SU-DHL-6 (cell line): ENCODE measurements around the gene NFKBIE.

Experiments used
- H2AFZ ChIP-seq: fragments of 200-600 bp; sonication (generic); 2 replicates; pipeline ENCODE4 v1.6.1; 2014; ENCODE audit warnings: low read depth, mild to moderate bottlenecking, moderate library complexity, mixed read lengths, antibody characterized with exemption, low read length; ENCODE audit not compliant: severe bottlenecking
- H3F3A ChIP-seq: fragments of 200-600 bp; shearing (Covaris generic); 2 replicates; pipeline ENCODE4 v1.6.0; 2016; ENCODE audit warnings: antibody characterized with exemption, mild to moderate bottlenecking; ENCODE audit not compliant: insufficient read depth
- H3K27ac ChIP-seq: fragments of 200-600 bp; sonication (generic); 2 replicates; pipeline ENCODE4 v1.5.1; 2016; ENCODE audit warnings: low read depth, mild to moderate bottlenecking, low read length, moderate library complexity, mixed read lengths
- H3K27me3 ChIP-seq: fragments of 200-600 bp; sonication (generic), shearing (Covaris generic); 2 replicates; pipeline ENCODE4 v1.6.0; 2014; ENCODE audit warnings: mild to moderate bottlenecking, low read length
- H3K36me3 ChIP-seq: fragments of 200-600 bp; sonication (generic); 2 replicates; pipeline ENCODE4 v1.6.1; 2014; ENCODE audit warnings: mild to moderate bottlenecking, low read length, mixed read lengths
- H3K4me2 ChIP-seq: fragments of 300-600, 200-600 bp; shearing (Covaris generic), sonication (generic); 2 replicates; pipeline ENCODE4 v1.6.0; 2014; ENCODE audit warnings: low read length, low read depth, mild to moderate bottlenecking; ENCODE audit not compliant: poor library complexity, severe bottlenecking
- H3K4me3 ChIP-seq: fragments of 200-600 bp; sonication (generic); 2 replicates; pipeline ENCODE4 v1.5.1; 2014; ENCODE audit warnings: antibody characterized with exemption, low read length, mild to moderate bottlenecking, mixed read lengths; ENCODE audit not compliant: insufficient read depth, poor library complexity, severe bottlenecking
- H3K79me2 ChIP-seq: fragments of 200-600 bp; sonication (generic); 2 replicates; pipeline ENCODE4 v1.6.1; 2014; ENCODE audit warnings: mild to moderate bottlenecking, low read length, moderate library complexity; ENCODE audit not compliant: insufficient read depth
- H3K9ac ChIP-seq: fragments of 200-600 bp; sonication (generic); 2 replicates; pipeline ENCODE4 v1.7.0; 2014; ENCODE audit warnings: mild to moderate bottlenecking, low read length
- H3K9me2 ChIP-seq: fragments of 200-600 bp; sonication (generic); replicated peaks from 2 replicates; pipeline ENCODE4 v1.6.1; 2014; ENCODE audit warnings: low read length; ENCODE audit not compliant: insufficient read depth
- H3K9me3 ChIP-seq: fragments of 200-600 bp; sonication (generic); 2 replicates; pipeline ENCODE4 v1.6.1; 2014; ENCODE audit warnings: low read length, mixed read lengths; ENCODE audit not compliant: insufficient read depth
- H4K20me1 ChIP-seq: fragments of 200-600 bp; sonication (generic); 2 replicates; pipeline ENCODE4 v1.6.1; 2014; ENCODE audit warnings: low read depth, mild to moderate bottlenecking, antibody characterized with exemption, low read length, moderate library complexity, mixed read lengths
- EZH2phosphoT487 ChIP-seq: fragments of 200-600 bp; sonication (generic), shearing (Covaris generic); conservative IDR thresholded peaks from 2 replicates; pipeline ENCODE4 v1.6.1; 2018; ENCODE audit warnings: mild to moderate bottlenecking, antibody characterized with exemption, low read length, moderate library complexity, mixed read lengths
- TF ChIP-seq, protein P1 (sequence below): fragments of 200-600 bp; sonication (generic); IDR thresholded peaks from one replicate; pipeline ENCODE4 v1.5.1; 2017; ENCODE audit warnings: antibody characterized with exemption, mild to moderate bottlenecking, low read length, moderate library complexity; ENCODE audit not compliant: insufficient read depth, poor library complexity, severe bottlenecking

The NFKBIE gene

DNA sequence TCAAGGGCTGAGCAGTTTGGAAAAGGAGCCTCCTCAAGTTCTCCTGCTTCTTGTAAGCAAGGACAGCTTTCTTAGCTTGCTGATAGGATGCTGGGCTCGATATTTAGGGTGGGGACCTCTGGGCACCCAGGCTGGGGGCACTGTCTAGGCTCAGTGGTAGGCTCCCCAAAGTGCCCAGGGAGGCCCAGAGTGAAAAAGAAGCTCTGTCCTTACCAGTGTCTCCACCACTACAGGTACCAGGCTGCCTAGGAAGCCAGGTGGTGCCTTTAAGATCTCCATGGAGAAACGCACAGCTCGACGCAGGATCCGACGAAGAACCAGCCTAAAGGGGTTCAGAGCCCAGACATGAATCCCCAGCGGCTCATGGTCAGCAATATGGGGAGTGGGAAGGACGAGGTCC is 41.4 kb upstream of the NFKBIE start:
- Histone ChIP-seq H3K4me2 (no peak overlapping the region), H3K36me3 (no peaks in the 10 kb centered on the region; the same call in 1 of the 2 replicates), H2AFZ (no peak overlapping the region), H3K9me2 (no peaks in the 10 kb centered on the region), H3K9me3 (no peaks in the 10 kb centered on the region), H3K4me3 (no peak overlapping the region), H3K9ac (no peak overlapping the region), H3K27me3 (no peaks in the 10 kb centered on the region), H3F3A (no peaks in the 10 kb centered on the region), H3K79me2 (0 out of 2 replicates have a peak, but pooled peaks cover 1% of the 10 kb centered on the region), H3K27ac (no peak overlapping the region), H4K20me1 (no peaks in the 10 kb centered on the region)
- TF ChIP-seq EZH2phosphoT487 = no peak
- TF ChIP-seq, protein P1, sequence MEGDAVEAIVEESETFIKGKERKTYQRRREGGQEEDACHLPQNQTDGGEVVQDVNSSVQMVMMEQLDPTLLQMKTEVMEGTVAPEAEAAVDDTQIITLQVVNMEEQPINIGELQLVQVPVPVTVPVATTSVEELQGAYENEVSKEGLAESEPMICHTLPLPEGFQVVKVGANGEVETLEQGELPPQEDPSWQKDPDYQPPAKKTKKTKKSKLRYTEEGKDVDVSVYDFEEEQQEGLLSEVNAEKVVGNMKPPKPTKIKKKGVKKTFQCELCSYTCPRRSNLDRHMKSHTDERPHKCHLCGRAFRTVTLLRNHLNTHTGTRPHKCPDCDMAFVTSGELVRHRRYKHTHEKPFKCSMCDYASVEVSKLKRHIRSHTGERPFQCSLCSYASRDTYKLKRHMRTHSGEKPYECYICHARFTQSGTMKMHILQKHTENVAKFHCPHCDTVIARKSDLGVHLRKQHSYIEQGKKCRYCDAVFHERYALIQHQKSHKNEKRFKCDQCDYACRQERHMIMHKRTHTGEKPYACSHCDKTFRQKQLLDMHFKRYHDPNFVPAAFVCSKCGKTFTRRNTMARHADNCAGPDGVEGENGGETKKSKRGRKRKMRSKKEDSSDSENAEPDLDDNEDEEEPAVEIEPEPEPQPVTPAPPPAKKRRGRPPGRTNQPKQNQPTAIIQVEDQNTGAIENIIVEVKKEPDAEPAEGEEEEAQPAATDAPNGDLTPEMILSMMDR = no peak

DNA sequence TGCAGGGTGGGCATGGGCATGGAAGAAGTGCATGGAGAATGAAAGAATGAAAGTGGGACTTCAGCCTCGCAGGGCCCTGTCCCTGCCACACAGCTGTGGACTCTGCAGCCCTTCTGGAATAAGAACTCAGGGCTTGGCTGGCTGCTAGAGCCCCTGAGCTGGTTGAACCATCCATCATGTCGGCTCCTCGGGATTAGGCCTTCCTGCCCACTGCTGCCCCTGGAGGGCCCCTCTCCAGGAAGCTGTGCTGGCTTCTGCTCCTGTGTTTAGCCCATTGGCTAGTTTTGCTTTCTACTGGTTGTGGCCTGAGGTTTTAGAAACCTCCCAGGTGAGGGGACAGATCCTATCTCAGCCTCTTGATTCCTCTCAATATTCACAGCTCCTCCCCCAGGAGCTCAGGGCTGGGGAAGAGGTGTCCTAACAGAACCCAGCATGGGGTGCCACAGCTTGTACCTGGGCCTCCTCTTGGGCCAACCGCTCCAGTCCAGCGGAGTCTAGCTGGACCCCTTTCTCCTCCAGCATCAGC is 39.9 kb upstream of the NFKBIE start:
- no peaks in the 10 kb centered on the region for H3K79me2 ChIP-seq
- no peak overlapping the region for H3K4me2 ChIP-seq
- H3K4me3 ChIP-seq = no peak overlapping the region
- no peak overlapping the region for H3K27ac ChIP-seq
- H3K36me3 ChIP-seq = no peaks in the 10 kb centered on the region
- no peak for TF ChIP-seq EZH2phosphoT487
- TF ChIP-seq, protein P1 = no peak
- H3K9ac ChIP-seq = no peak overlapping the region
- no peaks in the 10 kb centered on the region for H3K9me2 ChIP-seq
- H3F3A ChIP-seq = no peaks in the 10 kb centered on the region
- no peaks in the 10 kb centered on the region for H3K9me3 ChIP-seq
- H3K27me3 ChIP-seq = no peaks in the 10 kb centered on the region
- H2AFZ ChIP-seq = no peak overlapping the region
- H4K20me1 ChIP-seq = no peaks in the 10 kb centered on the region

DNA sequence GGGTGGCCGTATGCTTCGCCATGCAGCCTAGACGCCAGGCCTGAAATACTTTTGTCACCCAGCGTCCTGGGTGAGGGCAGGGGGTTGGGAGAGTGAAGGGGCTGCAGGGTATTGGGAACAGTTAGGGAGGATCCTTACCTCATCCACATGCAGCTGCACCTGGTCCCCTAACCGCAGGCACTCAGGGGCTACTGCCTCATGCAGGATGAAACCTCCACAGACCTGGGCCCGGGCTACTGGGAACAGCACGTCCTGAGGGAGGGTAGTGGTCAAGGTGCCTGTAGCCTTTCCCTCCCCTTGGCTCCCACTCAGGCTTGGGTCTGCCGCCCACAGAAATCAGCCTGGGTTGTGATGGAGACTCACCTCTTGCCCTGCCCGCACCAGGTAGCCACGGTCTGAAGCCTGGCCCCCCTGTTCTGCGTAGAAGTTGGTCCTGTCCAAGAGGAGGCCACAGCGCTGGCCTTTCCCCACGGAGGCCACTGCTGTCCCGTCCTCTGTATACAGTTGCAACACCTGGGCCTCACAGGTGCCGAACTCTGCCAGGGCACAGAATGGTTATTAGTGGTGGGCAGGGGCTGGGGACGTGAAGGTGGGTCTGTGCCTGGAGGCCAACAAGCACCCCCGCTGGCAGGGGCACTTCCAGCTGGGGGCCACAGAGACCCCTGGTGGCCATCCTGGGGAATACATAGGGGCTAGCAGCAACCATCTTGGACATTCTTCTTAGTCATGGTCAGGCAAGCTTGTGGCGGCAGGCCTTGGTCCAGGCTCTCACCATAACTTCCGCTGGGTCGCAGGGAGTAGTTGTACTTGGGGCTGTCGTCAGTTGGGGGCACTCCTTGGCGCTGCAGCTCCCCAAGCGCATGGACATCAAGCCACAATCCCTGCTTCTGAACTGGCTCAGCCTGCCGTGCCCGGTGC is 39.2 kb upstream of the NFKBIE start:
- H3K9ac ChIP-seq = no peak overlapping the region
- H3K27ac ChIP-seq = no peak overlapping the region
- H2AFZ ChIP-seq = no peak overlapping the region
- no peaks in the 10 kb centered on the region for H3K36me3 ChIP-seq
- TF ChIP-seq EZH2phosphoT487 = no peak
- TF ChIP-seq, protein P1 = peak; percentile 82
- no peak overlapping the region for H3K4me2 ChIP-seq
- no peak overlapping the region for H3K4me3 ChIP-seq
- no peaks in the 10 kb centered on the region for H3F3A ChIP-seq
- no peaks in the 10 kb centered on the region for H3K79me2 ChIP-seq
- no peaks in the 10 kb centered on the region for H3K27me3 ChIP-seq
- H3K9me2 ChIP-seq = no peaks in the 10 kb centered on the region
- no peaks in the 10 kb centered on the region for H3K9me3 ChIP-seq
- no peaks in the 10 kb centered on the region for H4K20me1 ChIP-seq
